CD1c-positive myeloid dendritic cell (primary cell): Measurements from ENCODE around the gene MDH2.
"Not testable (repeated sequence)": the region's sequence is repeated elsewhere in the genome, so short reads cannot be mapped to it uniquely, and the experiment has no call there.

Experiments
- DNase-seq: peaks from one replicate; pipeline ENCODE4 v3.0.0-alpha.2; 2016; ENCODE audit errors: extremely low spot score

The MDH2 gene

DNA sequence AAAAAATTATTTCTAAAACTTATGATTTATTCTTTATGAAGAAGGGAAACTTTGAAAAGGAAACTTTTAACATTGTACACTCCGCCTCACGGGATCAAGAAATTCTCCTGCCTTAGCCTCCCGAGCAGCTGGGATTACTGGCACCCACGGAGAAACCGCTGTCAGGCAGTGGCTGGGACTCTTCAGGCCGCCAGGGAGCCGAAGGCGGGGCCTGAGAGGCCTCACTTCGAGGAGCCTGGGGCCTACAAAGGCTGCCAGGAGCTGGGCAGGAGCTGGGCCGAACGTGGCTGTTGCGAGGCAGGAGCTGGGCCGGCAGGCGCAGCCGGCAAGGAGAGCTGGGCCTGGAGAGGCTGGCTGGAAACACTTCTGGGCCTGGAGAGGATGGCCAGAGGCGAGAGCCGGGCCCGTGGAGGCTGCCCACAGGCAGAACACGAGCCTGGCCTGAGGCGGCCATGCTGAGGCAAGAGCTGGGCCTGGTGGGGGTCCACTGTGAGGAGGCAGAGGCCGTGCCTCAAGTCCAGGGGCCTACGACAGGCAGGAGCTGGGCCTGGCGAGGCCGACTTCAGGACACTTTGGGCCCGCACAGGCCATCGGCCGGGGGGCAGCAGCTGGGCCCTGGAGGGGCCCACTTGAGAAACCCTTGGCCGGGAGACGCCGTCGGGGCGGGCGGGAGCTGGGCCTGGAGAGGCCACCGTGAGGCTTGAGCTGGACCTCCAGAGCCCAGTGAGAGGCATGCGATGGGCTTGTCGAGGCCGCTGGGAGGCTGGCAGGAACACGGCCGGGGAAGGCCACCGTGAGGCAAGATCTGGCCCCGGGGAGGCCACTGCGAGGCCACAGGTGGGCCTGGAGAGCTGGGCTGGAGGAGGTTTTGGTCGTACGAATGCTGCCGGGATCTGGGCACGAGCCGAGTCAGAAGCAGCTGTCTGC, 23.7 kb downstream of the MDH2 start:
- DNase-seq: no peak

DNA sequence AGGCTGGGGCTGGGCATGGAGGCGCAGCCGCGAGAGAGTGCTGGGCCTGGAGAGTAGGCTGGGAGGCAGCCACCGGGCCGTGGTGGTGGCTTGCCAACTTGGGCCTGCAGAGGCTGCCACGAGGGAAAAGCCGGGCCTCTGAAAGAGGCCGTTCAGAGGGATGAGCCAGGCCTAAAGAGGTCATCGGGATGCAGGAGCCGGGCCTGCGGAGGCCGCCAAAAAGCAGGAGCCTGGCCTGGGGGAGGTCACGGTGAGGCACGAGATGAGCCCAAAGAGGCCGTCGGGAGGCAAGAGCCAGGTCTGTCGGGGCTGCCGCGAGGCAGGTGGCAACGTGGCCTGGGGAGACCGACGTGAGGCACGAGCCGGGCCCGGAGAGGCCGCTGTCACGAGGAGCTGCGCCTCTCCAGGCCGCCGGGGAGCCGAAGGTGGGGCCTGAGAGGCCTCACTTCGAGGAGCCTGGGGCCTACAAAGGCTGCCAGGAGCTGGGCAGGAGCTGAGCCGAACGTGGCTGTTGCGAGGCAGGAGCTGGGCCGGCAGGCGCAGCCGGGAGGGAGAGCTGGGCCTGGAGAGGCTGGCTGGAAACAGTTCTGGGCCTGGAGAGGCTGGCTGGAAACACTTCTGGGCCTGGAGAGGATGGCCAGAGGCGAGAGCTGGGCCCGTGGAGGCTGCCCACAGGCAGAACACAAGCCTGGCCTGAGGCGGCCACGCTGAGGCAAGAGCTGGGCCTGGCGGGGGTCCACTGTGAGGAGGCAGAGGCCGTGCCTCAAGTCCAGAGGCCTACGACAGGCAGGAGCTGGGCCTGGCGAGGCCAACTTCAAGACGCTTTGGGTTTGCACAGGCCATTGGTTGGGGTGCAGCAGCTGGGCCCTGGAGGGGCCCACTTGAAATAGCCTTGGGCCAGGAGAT, 24.6 kb downstream of the MDH2 start:
- no peak for DNase-seq

DNA sequence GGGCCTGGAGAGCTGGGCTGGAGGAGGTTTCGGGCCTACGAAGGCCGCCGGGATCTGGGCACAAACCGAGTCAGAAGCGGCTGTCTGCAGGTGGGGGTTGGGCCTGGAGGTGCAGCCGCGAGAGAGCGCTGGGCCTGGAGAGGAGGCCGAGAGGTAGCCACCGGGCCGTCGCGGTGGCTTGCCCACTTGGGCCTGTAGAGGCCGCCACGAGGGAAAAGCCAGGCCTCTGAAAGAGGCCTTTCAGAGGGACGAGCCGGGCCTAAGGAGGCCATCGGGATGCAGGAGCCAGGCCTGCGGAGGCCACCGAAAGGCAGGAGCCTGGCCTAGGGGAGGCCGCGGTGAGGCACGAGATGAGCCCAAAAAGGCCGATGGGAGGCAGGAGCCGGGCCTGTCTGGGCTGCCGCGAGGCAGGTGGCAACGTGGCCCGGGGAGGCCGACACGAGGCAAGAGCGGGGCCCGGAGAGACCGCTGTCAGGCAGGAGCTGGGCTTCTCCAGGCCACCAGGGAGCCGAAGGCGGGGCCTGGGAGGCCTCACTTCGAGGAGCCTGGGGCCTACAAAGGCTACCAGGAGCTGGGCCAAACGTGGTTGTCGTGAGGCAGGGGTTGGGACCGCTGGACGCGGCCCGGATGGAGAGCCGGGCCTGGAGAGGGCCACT, 25.6 kb downstream of the MDH2 start:
- DNase-seq: no peak

DNA sequence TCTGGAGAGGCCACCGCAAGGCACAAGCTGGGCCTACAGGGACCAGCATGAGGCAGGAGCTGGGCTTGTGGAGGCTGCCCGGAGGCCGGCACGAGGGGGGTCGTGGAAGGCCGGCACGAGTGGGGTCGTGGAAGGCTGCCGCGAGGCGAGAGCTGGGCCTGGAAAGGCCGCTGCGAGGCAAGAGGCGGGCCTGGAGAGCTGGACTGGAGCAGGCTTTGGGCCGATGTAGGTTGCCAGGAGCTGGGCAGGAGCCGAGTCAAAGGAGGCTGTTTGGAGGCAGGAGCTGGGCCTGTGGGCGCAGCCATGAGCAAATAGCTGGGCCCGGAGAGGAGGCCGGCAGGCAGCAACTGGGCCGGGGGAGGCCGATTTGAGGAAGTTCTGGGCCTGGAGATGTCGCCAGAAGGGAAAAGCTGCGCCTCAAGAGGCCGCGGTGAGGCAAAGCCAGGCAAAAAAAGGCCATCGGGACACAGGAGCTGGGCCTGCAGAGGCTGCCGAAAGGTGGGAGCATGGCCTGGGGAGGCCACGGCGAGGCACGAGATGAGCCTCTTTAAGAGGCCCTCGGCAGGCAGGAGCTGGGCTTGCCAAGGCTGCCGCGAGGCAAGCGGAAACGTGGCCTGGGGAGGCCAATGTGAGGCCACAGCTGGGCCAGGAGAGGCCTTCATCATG, 26.5 kb downstream of the MDH2 start:
- no peak for DNase-seq

DNA sequence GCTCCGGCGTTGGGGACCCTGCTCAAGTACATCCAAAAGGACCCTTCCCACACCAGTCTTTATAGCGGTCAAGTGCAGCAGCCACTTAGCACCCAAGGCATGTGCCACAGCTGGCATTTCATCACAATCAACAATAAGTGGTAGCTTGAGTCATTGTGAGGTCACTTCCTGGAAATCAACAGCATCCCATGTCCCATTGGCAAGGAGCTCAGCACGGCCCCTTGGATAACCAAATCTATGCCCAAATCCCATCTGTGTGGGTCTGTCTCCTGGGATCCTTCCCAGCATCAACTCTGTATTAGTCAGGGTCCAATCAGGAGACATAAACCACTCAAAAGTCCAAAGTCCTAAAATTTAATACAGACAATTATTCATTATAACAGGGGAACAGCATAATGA, 27.1 kb downstream of the MDH2 start:
- no peak for DNase-seq

DNA sequence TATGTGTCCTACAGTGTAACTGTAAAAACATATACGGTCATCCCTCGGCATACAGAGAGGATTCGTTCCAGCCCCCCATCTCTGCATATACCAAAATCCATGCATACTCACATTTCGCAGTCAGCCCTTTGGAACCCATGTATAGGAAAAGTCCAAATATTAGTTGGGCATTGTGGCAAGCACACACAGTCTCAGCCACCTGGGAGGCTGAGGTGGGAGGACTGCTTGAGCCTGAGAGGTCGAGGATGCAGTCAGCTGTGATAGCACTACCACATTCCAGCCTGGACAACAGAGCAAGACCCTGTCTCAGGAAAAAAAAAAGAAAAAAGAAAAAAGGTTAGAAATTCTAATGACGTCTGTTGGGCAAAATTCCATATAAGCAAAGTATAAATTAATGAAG, 29.1 kb downstream of the MDH2 start:
- DNase-seq: no peak

DNA sequence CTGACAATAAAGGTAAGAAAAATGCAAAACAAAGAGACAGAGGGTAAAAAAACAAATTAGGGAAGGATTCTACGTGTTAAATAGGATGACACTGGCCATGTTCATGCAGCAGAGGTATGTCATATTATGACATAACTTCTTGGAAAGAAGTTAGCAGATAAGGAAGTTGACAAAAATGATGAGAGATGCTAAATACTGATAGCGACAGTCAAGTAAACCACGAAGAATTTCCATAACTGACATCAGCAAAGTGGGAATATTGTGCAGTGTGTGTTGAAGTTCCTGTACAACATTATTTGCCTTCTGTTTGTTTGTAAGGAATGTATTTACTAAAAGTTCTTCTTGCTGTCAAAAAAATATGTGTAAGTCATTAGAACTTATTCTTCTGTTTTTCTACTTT, 29.5 kb downstream of the MDH2 start:
- DNase-seq: peak; percentile 59

DNA sequence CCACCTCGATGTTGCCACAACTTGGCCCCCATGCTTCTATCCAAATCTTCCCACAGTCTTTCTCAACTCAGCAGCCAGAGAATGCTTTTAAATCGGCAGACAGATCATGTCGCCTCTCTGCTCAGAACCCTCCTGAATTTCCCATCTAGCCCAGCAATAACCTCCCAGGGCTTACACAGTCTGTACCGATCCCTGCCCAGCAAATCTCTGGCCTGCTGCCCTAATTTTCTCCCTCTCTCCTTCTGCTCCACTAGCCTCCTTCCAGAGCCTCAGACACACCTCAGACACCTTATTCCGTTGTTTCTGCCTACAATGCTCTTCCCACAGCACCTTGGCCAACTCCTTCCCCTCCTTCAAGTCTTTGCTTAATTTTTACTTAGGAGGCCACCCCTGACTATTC, 32.3 kb downstream of the MDH2 start:
- DNase-seq: no peak

DNA sequence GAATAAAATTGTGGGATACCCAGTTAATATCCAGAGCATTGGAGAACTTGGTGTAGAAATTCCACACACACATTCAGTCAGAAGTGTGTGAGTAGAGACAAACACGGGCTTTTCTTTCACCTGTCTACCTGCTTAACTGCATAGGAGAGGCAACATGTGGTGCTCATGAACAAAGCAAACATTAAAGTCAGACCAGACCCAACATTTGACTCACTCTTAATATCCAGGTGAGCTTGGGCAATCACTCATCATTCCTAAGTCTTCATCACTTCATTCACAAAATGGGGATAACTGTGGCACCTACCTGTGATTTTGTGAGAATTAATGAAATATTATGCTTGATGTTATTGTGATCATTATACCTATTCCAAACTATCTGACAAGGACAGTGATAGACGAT, 36.2 kb downstream of the MDH2 start:
- DNase-seq: not testable (repeated sequence)

DNA sequence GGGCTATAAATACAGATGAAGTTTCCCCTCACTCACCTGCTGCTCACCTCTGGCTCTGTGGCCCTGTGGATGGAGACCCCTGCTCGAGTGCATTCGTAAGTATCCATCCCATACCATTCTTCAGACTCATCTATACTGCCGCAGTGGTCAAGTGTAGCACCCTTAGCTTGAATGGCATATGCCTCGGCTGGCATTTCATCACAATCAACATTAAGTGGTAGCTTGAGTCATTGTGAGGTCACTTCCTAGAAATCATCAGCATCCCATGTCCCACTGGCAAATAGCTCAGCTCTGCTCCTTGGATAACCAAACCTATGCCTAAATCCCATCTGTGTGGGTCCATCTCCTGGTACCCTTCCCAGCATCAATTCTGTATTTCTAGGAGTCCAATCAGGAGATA, 38.2 kb downstream of the MDH2 start:
- DNase-seq: peak; percentile 21

DNA sequence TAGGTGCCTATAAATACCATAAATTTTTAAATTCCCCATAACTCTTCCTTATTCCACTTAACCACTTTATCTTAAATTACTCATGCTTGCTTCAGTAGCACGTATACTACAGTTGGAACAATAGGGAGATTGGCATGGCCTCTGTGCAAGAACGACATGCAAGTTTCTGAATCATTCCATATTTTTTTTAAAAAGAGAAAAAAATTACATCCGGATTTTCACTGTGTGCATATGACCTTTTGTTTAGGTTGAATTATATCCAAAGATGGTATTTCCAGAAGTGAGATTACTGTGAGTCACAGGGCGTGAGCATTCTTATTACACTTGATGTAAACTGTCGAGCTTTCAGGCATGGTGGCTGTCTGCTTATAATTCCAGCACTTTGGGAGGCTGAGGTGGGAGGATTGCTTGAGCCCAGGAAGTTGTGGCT, 39.5 kb downstream of the MDH2 start:
- DNase-seq: peak; percentile 80

DNA sequence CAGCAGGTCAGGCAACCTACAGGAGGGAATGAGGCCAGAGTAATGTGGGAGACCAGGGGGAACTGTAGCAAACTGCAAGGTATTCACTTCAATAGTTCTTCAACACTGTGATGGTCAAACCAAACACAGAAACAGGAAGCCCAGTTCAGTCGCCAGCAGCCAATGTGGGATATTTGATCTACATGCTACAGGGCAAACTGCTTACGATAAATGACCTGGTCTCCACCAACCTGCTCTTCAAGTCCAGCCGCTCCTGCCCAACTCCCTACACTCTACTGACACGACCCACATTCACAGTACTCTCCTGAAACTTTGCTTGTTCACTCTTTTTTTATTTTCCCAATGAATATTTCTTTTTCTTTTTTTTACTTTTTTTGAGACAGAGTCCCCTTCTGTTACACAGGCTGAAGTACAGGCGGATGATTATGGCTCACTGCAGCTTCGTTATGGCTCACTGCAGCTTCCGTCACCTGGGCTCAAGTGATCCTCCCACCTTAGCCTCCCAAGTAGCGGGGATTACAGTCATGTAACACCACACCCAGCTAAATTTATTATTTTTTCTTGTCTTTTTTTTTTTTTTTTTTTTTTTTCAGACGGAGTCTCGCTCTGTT, 42.1 kb downstream of the MDH2 start:
- DNase-seq: no peak

DNA sequence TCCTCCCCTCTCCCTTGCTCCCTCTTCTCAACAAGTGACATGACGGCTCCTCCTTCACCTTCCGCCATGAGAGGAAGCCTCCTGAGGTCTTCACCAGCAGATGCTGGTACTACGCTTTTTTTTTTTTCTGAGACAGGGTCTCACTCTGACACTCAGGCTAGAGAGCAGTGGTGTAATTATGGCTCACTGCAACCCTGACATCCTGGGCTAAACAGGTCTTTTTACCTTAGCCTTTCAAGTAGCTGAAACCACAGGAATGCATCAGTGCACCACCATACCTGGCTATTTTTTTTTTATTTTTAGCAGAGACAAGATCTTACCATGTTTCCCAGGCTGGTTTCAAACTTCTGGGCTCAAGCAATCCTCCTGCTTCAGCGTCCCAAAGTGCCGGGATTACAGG, 43.6 kb downstream of the MDH2 start:
- DNase-seq: no peak

DNA sequence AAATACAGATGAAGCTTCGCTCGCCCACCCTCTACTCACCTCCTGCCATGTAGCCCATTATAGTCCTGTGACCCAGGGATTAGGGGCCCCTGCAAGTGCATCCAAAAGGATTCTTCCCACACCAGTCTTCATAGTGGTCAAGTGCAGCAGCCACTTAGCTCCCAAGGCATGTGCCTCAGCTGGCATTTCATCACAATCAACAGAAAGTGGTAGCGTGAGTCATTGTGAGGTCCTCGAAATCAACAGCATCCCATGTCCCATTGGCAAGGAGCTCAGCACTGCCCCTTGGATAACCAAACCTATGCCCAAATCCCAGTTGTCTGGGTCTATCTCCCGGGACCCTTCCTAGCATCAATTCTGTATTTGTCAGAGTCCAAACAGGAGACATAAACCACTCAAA, 45.6 kb downstream of the MDH2 start:
- DNase-seq: not testable (repeated sequence)

DNA sequence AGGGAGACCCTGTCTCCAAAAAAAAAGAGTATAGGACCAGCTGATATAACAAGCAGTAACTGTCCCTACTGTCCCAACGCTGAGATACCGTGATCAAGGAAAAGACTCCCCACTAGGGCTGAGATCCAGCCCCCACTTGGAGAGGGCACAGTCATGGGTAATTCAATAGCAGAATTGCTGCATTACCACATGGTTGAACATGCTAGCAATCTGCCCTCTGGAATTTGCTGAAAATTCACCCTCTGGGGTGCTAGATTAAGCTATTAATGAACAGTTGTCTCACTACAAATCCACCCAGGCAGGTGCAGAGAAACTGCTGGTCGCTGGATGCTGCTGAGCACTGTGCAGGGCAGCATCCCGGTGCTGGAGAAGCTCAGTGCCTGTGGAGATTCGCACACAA, 46.4 kb downstream of the MDH2 start:
- not testable (repeated sequence) for DNase-seq

DNA sequence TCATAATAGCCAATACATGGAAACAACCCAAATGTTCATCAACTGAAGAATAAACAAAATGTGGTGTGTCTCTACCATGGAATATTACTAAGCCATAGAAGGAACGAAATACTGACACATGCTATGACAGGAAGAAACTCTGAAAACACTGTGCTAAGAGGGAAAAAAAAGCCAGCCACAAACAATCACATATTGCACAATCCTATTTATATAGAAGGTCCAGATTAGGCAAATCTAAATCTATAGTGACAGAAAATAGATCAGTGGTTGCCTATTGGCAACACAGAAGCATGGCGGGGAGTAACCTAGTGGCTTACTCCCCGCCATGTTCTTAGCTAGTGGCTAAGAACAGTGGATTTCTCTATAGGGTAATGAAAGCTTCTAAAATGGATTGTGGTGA, 48.0 kb downstream of the MDH2 start:
- no peak for DNase-seq

DNA sequence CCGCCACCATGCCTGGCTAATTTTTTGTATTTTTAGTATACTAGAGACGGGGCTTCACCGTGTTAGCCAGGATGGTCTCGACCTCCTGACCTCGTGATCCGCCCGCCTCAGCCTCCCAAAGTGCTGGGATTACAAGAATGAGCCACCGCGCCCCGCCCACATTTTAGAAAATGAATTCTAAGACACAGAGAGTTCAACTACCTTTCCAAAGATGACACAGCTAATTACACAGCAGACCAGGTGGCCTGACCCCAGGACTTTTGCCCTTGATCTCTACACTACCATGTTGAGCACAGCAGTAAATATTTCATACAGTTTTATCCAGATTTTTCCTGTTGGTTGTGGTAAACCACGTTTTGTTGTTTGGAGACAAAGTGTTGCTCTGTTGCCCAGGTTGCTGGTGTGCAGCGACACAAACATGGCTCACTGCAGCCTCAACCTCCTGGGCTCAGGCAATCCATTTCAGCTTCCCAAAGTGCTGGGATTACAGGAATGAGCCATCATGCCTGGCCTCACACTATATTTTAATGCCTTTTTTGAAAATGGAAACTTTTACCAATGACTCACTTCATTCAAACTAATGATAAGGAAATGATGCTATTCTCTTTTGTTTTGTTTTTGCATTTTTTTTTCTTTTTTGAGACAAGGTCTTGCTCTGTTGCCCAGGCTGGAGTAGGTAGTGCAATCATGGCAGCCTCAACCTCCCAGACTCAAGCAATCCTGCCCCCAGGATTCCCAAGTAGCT, 54.0 kb downstream of the MDH2 start:
- not testable (repeated sequence) for DNase-seq

DNA sequence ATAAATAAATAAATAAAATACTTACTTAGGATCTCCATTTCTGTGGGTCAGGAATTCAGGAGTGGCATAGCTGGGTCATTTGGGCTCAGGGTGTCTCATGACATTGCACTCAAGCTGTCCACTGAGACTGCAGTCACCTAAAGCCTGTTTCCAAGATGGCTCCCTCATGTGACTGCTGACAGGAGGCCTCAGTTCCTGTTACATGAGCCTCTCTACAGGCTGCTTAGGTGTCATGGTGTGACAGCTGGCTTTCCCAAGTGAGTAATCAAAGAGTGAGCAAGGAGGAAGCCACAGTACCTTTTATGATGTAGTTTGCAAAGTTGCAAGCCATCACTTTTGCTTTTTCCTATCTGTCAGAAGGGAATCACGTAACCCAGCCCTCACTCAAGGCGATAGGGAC, 55.9 kb downstream of the MDH2 start:
- DNase-seq: not testable (repeated sequence)

DNA sequence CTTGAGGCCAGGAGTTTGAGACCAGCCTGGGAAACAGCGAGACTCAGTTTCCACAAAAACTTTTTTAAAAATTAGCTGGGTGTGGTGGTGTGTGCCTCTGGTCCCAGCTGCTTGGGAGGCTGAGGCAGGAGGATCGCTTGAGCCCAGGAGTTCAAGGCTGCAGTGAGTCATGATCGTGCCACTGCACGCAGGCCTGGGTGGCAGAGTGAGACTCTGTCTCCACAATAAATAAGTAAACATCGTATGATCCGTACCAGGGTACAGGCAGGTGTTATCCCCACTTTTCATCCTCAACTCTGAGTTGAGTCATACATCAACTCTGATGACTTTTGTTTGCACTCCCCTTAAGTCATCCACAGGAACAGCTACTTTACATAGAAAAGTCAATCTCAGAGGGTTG, 58.2 kb downstream of the MDH2 start:
- DNase-seq: not testable (repeated sequence)

DNA sequence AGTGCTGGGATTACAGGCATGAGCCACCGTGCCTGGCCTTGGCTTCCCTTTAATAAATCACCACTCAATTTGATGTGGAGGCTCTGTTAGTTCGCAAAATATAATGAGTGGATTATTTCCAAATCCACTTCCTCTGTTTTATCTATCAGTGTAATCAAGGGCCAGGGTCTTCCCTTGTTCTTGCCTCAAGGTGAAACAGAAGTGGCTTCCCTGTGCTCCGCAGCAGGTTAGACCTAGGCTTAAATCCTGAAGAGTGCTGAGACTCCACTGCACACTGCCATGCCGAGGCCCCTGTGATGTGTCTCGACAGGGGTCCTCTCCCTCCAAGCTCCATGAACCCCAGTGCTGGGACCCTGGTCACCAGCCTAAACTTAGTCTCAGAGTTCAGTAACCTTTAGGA, 59.0 kb downstream of the MDH2 start:
- no peak for DNase-seq
